ENCODE results near the gene HSD17B13.

The HSD17B13 gene

DNA sequence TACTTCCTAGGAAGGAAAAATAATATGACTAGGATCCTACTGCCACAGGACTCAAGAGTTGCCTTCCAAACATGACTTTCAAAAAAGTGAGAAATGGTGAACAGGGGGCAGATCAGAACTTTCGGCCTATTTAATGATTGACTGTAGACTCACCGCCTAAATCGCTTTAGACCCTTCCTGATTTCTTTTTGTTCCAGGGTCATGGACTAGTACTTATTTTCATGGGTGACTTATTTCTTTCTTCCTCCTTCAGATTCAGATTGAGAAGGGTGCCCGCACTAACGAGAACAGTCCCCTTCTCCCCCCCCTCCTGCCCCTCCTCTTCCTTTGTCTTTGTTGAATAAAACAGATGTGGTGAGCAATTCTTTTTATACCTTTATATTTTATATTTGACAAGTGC, 54.3 kb downstream of the HSD17B13 start:
- DNase-seq (ENCODE audit: low read depth, low spot score), result no peak

DNA sequence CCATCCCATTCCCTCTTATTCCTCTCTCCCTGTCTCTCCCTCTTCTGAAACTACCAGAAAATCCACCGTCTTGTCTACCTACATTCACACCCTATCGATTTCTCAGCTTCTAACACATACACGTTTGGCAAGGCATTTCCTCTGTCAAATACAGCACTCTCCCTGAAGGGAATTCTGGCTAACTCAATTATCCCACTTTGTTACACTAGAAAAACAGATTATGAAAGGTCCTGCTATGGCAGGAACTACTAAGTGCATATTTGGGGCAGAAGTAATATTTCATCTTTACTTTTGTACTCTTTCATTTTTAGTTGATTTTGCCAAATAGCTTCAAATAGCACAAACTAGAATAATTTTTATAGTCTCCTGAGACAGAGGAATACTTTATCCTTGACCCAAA, 55.7 kb downstream of the HSD17B13 start:
- no peak for DNase-seq (ENCODE audit: low read depth, low spot score)

DNA sequence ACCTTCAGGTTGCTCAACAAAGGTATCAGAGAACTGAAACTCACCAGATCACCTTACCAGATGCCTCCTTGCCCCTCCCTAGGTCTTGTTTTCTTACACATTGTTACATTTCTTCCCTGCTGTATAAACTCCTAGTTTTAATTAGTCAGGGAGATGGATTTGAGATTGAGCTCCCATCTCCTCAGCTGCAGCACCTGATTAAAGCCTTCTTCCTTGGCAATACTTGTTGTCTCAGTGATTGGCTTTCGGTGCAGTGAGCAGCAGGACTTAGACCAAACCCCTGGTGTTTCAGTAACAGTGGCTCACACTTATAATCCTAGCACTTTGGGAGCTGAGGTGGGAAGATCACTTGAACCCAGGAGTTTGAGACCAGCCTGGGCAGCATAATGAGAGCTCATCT, 59.8 kb downstream of the HSD17B13 start:
- no peak for DNase-seq (ENCODE audit: low read depth, low spot score)

DNA sequence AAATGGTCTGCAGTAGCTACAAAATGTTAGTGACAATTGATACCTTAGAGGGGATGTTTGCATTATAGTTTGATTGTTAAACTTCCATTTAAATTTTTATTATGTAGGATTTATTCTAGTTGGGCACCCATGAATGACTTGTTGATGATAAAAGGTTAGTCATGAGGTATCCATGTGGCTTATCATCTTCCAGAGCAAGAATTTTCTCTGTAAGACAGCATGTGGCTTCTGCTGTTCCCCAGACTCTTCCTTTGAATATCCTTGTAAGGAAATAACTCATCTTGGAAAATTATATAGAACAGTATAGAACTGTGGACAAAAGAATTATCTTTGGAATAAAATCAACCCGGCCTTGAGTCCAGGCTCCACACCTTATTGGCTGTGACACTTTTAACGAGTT, 62.2 kb downstream of the HSD17B13 start:
- DNase-seq (ENCODE audit: low read depth, low spot score), result no peak

DNA sequence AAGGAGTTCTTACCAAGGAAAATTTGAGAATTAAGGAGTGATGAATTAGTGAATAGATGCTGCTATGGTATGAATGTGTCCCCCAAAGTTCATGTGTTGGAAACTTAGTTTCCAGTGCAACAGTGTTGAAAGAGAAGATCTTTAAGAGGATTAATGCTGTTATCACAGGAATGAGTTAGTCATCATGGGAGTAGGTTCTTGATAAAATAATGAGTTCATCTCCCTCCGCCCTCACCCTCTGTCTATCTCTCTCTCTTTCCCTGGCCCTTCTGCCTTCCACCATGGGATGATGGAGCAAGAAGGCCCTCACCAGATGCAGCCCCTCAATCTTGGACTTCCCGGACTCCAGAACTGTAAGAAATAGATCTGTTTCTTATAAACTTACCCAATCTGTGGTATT, 64.0 kb downstream of the HSD17B13 start:
- DNase-seq (ENCODE audit: low read depth, low spot score), result no peak

DNA sequence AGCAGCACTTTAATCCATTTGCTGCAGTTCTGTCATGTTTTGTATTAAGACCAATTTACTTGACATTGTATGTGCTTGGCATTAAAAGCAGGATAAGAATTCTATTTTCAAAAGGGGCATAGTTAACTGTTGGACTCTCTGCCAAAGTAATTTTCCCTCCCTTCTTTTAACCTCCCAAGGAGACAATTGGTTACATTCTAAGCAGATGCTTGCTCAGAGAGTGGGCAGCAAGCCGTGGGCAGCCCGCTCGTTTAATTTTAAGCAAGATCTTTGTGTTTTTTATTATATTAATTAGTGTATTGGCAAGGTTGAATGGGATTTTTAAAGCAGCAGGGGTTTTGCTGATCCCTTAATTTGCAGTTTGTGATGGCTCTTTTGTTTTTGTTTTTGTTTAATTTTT, 65.2 kb downstream of the HSD17B13 start:
- no peak for DNase-seq (ENCODE audit: low read depth, low spot score)

DNA sequence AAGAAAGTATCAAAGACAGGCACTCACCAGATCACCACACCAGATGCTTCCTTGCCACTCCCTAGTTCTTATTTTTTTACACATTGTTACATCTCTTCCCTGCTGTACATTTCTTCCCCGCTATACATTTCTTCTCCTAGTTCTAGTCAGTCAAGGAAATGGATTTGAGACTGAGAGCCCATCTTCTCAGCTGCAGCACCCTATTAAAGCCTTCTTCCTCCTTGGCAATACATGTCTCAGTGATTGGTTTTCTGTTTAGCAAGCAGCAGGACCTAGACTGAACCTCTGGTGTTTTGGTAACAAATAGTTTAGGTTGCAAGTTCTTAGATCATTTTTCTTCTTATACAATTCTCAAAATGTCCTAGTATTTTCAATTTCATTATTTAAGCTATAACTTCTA, 66.9 kb downstream of the HSD17B13 start:
- no peak for DNase-seq (ENCODE audit: low read depth, low spot score)

All from brain pericyte (primary cell).